Dermis microvascular lymphatic vessel endothelial cell (primary cell): ENCODE measurements around the gene RTN1. TPM values are rescaled to one million over a fixed set of nuclear protein-coding genes. Genes with fewer than 3 reads are reported as not detected.

Experiments
- DNase-seq, 2 donors: peaks; one replicate each; pipeline versions ENCODE4 v3.0.0 to v3.0.0-alpha.2; 2010; ENCODE audit warnings: low read depth in 2 of 2
- total RNA-seq: library from RNA; depleted of rRNA; stranded (reverse); fragments of >200 nt; gene quantifications from 2 replicates; pipeline ENCODE4 v1.2.1, GENCODE V29; 2014

The RTN1 gene
- total RNA-seq, 1 donor from 2014 or later = under 0.01 TPM

DNA sequence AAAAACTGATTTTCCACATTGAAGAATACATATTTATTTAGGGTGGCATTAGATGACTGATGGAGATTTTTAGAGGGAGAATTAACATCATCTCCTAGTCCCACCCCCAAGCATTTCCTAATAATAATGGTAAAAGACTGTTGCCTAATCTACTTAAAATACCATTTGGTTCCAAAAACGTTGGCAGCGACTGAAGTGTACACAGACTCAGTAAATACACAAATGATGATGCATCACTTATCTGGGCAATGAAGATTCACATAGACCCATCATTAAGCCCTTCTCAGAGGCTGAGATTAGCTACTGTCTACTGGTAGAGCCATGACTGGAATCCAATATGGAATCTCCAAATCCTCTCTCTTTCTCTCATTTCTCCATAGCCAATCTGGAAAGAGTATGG is 18.2 kb downstream of the RTN1 start:
- DNase-seq = no peak

DNA sequence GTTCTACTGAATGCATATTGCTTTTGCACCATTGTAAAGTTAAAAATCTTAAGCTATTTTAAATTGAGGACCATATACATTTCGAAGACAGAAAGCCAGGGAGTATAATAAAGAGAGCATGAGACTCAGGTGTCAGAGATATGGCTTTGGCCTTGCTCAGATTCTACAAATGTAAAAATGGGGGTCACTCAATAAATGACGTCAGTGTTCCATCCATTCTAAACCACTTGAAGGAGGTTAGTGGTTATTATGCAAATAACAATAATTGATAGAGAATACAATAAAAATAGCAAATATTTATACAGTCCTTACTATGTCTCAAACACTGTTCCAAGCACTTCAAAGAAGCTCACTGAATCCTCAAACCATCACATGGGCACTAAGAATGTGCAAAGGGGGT is 20.1 kb downstream of the RTN1 start:
- DNase-seq = no peak

DNA sequence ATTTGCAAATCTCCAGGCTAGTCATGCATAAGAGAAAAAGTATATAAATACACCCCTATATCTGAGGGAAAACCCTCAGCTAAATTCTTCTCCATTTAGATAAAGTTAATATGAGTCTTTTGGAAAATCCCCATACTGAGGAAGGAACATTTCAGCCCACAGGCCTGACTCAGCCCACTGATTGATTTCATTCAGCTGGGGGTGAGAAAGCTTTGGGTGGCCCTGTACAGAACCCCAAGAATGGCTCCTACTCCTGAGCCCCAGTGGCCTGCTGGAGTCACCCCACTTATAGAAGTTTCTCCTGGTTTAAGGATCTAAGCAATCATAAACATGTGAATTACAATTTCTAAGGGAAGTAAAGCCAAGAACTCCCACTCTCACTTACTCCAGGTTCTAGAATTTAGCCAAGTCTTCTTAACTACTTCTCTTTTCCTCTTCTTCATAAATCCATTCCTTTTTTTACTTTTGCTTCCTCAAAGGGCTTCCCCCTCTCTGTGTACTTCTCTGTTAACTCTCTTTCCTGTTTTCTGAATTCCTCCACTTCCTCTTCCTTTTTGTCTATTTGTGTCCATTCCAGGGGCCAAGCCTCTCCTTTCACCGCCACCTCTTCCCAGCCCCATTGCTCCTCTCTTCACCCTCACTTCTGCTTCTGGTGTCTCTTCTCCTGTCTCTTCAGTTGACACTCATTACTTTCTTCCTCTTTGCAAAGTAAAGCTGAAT is 21.0 kb downstream of the RTN1 start:
- no peak for DNase-seq

DNA sequence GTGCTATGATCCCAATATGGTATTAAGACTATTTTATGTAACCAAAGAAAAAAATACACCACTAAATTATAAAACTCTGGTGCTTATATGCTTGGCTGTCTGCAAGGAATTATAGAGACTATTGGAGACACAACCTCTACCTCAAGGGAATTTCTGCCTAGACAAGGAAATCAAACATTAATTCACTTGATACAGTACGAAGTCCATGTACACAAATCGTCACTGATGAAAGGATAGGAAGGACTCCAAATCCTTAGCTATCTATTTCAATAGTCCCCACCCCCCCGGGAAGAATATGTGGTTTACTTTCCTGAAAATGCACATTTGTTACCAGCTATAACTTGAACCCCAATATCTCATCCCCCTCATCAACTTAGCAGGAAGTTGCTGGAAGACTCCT is 21.9 kb downstream of the RTN1 start:
- DNase-seq = no peak

DNA sequence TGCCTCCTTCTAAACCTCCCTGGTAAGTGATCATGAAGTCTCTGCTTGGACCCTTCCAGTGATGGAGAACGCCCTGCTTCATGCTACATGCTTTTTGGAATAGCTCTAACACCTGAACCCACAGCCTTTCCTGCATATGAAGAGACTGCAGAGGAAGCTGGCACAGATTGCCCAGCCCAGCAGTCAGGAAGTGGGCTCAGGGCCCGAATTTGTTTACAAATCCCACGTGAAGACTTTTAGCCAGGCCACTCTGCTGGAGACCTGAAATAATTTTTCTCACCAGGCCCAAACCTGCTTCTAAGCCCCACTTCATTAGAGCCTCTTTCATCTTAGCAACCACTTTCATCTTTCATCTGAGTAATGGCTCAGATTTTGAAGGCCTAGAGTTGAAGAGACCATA is 22.9 kb downstream of the RTN1 start:
- no peak for DNase-seq

DNA sequence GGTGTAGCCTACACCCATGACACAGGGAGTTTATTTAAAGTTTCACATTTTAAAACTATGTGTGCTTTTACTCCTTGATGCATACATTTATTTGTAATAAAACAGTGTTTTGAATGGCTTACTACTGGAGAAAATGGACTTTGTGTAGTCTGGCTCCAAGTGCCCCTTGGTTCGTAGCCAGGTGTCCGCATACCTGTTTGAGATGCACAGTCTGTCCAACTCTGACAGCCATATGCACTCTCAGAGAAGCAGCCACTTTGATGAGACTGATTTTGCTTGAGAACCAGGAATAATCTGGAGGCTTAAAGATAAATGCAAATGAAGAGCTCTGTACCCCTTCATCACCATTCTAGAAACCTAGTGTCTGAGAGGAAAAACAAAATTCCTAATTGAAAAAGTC is 24.0 kb downstream of the RTN1 start:
- DNase-seq = no peak

DNA sequence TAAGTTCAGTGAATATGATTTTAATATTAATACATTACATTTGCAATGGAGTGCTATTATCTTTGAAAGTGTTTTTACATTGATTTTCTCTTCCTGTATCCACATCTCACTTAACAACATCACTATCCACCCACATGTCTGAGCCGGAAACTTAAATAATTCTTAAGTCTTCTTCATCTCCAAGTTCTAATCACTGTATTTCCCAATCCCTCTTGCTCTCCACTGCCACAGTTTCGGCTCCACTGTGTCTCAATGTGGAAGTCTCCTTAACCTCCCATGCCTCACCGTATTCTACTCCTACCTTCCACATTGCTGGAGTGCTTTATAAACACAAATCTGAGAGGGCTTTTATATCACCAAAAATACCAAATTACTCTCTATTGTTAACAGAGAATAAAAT is 25.3 kb downstream of the RTN1 start:
- no peak for DNase-seq

DNA sequence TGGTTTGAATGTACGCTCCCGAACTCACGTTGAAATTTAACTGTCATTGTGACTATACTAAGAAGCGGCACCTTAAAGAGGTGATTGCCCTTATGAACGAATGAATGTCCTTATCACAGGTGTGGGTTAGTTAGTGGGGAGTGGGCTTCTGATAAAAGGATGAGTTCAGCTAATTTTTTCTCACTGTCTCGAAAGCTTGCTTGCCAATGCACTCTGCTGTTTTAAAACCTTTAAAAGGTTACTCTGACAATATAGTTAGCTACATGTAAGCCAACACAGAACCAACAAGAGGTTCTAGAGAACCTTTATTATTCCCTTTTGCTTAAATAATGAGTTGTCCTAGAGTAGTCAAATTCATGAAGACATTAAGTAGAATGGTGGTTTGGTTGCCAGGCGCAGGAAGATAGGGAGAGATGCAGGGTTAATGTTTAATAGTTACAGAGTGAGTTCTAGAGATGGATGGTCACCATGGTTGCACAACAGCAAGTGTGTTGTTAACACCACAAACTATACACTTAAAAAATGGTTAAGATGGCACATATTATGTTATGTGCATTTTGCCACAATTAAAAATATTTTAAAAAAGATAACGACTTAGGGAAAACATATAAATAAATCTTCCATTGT is 26.3 kb downstream of the RTN1 start:
- no peak for DNase-seq

DNA sequence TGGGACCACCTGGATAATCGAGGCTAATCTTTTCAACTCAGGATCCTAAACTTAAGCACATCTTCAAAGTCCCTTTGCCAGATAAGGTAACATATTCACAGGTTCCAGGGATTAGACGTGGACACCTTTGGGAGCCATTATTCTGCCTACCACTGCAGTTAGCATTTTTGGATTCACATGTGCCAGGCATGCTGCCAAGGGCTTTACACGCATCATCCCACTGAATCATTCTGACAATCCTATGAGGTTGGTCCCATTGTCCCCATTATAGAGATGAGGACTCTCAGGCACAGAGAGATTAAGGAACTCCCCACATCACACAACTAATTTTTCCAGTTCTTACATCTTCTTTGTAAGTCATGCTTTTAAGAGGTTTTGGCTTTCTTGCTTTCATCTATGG is 34.5 kb downstream of the RTN1 start:
- no peak for DNase-seq

DNA sequence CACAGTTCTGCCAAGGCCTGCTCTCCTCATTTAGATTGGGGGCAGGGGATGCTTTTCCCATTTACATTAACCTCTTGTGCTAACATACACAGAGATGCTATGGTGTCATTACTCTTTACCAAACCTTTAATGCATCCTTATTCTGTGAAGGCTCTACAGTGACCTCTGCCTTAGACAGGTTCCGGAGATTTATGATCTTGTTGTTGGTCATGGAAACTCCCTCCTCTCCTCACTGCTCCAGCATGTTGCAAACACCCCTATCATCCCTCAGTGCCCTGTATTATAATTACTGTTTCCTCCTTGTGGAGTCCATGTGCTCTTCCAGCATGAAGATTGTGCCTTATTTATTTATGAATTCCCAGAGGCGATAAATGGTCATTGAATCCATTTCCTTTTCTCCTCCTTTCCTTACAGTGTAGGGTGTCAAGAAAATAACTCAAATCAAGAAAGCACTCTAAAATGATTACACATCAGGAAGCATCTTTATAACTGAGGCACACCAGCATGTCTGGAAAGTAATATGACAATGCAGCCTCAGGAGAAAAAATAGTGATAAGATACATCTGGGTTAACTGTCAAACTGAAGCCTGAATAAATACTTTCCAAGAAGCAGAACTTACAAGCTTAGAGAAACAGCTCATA is 37.8 kb downstream of the RTN1 start:
- DNase-seq = no peak

DNA sequence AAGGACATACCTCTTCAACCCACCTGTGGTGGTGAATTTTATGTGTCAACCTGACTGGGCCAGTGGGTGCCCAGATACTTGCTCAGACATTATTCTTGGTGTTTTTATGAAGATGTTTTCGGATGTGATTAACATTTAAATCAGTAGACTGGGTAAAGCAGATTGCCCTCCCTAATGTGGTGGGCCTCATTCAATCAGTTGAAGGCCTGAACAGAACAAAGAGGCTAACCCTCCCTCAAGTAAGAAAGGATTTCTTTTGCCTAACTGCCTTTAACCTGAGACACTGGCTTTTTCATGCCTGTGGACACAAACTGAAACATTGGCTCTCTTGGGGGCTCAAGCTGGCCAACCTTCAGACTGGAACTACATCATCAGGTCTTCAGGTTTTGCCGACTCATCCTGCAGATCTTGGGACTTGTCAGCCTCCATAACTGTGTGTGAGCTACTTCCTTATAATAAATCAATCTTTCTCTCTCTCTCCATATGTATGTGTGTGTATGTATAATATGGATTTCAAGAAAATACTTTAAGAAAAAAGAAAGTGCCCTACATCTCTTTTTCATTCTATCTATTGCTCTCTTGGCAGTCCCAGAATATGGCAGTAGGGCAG is 39.4 kb downstream of the RTN1 start:
- DNase-seq = no peak

DNA sequence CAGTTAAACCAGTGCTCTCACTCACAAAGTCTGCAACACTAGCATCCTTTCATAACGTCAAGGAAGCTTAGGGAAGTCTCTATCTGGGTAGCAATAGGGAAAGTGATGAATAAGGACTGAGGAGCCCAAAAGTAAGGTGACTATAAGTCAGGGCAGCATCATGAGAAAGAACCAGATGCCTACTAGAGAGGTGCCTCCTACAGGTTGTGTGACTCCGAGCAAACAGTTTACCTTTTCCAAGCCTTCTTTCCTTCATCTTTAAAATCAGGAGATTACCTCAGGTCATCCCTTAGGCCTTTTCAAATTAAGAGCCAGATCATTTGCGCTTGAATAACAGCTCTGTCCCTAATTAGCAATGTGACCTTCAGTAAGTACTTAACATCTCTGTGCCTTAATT is 40.2 kb downstream of the RTN1 start:
- no peak for DNase-seq

DNA sequence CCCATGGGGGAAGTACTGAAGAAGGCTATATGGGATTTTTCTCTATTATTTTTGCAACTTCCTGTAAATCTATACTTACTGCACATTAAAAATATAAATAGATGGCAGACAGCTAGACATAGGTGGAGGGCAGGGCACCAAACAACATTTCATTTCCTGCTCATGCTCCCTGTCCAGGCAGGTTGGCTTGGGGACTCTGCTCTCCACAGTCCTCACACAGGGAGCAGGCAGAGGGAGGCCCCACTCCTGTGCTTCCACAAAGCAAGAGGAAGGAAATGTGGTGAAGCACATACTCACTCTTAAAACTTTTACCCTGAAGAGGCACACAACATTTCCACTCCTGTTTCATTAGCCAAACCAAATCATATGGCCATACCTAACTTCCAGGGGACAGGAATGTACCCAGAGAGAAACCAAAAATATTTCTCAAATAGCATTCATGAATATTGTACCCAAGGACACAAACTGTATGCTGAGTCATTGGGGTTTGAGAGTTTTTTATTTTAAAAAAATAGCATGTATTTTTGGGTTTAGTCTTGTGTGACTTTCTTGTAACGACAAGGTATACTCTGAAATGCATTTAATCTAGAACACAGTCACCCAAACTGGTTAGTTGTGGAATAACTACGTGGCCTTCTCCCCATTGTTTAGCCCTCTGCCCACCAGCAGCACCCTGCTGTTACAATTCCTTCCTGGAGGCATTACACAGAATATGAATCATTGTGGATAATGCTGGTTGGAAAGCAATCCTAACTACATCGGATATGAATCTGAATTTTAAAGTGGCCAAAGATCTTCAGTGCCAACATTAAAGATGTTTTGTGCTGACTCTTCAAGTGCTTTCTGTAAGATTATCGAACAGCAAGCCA is 40.9 kb downstream of the RTN1 start:
- no peak for DNase-seq

DNA sequence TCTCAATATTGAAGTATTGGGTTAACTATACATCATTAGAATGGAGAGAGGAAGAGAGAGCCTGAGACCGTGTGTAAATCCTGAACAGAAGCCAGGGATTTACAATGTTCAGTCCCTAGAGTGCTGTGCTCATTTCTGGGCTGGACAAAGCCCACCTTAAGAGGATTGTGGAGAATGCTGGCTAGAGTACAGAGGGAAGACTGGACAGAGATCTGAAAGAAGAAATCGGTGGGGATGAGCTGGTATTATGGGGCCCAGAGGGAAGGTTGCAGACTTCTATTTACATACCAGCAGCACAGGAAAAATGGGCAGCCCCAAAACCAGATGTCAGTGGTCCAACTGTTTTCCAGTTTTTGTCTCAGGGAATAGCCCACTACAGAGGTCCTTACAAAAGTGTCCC is 42.3 kb downstream of the RTN1 start:
- DNase-seq = no peak

DNA sequence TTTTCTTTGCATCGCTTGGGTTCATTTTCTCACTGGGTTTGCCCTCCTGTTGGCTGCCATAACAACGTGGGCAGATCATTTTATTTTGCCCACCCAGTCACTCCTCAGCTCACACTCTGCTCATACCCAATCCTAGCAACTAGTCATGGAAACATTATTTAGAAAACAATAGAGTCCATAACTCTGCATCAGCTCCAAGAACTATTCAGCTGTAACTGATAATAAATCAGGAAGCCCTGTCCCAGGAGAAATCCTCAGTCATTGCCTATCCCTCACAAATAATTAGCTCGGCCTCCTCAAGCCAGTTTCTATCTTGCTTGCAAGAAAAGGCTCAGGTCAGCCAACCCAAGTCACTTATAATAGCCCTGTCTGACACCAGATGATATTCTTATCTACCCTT is 43.2 kb downstream of the RTN1 start:
- no peak for DNase-seq

DNA sequence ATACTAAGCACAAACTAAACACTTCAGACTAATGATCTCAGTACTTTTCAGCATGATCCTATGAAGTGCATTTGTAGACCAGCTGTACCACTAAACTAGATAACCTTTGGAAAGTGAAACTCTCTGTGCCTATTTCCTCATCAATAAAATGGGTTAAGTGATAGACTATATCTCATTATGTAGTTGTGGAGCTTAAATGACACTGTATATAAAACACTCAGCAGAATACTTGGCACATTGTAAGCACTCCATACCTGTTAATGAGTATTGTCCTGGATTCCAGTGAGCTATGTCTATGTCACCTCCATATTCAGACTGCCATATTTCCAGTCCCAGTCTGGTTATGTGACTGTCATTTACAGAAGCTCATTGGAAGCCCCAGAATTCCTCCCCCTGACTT is 44.4 kb downstream of the RTN1 start:
- no peak for DNase-seq

DNA sequence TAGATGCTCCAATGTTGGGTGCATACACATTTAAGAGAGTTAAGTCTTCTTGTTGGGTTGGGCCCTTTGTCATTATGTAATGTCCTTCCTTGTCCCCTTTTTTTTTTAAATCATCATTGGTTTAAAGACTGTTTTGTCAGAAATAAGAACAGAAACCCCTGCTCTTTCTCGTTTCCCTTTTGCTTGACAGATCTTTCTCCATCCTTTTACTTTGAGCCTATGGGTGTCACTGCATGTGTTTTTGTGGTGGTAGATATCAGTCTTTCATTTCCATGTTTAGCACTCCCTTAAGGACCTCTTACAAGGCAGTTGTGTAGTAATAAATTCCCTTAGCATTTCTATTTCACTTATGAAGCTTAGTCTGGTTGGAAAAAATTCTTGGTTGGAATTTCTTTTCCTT is 47.4 kb downstream of the RTN1 start:
- no peak for DNase-seq

DNA sequence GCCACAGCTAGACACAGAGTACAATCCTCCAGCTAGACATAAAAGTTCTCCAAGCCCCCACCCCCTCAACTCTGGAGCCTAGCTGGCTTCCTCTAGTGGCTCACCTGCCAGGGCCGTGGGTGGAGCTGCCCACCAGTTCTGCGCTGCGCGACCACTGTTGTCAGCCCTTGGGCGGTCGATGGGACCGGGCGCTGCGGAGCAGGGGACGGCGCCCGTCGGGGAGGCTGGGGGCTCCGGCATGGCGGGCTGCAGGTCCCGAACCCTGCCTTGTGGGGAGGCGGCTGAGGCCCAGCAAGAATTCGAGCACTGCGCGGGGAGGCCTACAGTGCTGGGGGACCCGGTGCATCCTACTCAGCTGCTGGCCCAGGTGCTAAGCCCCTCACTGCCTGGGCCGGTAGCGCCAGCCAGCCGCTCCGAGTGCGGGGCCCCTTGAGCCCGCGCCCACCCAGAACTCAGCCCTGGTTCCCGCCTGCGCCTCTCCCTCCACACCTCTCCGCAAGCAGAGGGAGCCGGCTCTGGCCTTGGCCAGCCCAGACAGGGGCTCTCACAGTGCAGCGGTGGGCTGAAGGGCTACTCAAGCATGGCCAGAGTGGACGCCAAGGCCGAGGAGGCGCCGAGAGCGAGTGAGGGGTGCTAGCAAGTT is 51.0 kb downstream of the RTN1 start:
- no peak for DNase-seq

DNA sequence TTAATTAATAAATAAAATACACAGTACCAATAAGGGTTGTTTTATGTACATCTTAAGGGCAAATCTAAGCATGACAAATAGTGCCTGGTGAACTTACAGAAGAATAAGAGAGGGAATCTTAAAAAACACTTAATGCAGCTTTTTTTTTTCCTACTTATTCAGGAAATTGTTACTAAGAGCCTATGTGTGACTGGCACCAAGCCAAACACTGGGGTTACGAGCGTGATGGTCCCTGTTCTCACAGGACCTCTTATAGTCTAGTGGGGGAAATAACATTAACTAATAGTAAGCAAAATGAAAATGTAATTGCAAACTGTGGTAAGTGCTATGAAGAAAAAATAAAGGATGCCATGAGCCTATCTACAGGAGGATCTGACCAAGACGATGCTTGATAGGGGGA is 53.6 kb downstream of the RTN1 start:
- peak in 1 of 2 donors; percentile 1 for DNase-seq

DNA sequence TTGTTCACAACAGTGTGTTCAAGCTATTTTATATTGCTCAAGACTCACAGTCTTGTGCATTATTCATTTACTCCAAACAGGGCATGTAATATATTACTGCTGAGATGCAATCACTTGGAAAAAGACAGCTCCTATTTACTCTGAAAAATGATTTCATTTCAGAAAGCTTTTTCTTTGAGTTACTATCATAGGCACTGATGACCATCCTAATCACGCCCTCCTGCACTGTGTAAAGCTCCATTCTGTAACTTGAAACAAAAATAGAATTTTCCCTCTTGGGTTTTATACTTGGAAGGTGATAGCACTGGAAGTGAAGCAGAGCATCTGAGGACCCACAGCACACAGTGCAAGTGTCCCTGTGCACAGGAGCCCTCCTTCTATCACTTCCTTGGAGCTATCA is 55.6 kb downstream of the RTN1 start:
- DNase-seq = no peak

DNA sequence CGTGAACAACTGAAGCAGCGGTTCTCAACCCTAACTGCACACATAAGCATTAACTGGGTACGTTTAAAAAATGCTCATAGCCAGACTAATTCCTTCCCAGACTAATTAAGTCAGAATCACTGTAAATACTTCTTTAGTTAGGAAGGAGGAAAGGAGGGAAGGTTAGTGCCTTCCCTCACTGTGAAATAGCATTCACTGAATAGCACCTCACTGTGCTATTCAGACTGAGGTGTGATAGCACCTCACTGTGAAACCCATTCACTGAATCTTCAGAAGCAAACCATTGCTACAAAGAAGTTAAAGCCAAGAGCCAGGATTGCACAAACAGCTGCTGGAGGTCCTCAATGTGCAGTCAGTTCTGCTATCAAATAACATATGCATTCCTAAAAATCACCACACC is 58.8 kb downstream of the RTN1 start:
- no peak for DNase-seq
